ENCODE data around the gene KDM3B. TPM values are rescaled to one million over a fixed set of nuclear protein-coding genes. Genes with fewer than 3 reads are reported as not detected.

Gene KDM3B
- total and polyA plus RNA-seq, 9 of the 15 experiments (the other 6 are each of a cell fraction or from before 2014, with no cell fraction given) = 13.8 to 62.8 (median 41.9) TPM

DNA sequence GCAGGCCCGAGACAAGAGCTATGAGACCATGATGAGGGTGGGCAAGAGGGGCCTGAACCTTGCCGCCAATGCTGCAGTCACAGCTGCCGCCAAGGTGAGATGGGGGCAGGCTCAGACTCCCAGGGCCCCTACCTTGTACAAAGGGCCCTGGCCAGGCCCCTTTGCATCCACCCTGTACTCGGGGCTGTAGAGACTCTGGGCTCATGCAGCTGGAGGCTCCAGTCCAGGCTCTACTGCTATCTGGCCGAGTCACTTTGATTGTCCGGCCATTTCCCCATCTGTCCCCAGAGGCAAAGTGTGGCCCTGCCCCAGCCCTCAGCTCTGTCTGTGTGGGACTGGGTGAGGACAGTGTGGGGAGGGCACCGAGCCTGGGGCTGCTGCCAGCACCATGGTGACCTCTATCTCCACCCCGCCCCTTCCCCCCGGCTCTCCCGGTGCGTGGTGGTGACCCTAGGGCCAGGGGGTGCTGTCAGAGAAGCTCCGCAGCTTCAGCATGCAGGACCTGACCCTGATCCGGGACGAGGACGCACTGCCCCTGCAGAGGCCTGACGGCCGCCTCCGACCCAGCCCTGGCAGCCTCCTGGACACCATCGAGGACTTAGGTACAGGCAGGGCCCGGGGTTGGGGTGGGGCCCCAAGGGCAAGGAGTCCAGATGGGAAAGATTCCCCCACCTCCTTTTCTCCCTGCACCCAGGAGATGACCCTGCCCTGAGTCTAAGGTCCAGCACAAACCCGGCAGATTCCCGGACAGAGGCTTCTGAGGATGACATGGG is 92.5 kb downstream of the KDM3B start (continued):
- TF ChIP-seq, protein P1, sequence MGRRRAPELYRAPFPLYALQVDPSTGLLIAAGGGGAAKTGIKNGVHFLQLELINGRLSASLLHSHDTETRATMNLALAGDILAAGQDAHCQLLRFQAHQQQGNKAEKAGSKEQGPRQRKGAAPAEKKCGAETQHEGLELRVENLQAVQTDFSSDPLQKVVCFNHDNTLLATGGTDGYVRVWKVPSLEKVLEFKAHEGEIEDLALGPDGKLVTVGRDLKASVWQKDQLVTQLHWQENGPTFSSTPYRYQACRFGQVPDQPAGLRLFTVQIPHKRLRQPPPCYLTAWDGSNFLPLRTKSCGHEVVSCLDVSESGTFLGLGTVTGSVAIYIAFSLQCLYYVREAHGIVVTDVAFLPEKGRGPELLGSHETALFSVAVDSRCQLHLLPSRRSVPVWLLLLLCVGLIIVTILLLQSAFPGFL (CRISPR knock-in tag; IDR thresholded peaks at IDR 0.05) = no peak
- no peak for TF ChIP-seq PURB (CRISPR knock-in tag; IDR thresholded peaks at IDR 0.05; ENCODE audit: low read depth)
- no peak for TF ChIP-seq IRF2 (CRISPR knock-in tag; IDR thresholded peaks at IDR 0.05)
- TF ChIP-seq ZNF589 (CRISPR knock-in tag; IDR thresholded peaks at IDR 0.05; ENCODE audit: low read depth) = no peak
- TF ChIP-seq, protein P2, sequence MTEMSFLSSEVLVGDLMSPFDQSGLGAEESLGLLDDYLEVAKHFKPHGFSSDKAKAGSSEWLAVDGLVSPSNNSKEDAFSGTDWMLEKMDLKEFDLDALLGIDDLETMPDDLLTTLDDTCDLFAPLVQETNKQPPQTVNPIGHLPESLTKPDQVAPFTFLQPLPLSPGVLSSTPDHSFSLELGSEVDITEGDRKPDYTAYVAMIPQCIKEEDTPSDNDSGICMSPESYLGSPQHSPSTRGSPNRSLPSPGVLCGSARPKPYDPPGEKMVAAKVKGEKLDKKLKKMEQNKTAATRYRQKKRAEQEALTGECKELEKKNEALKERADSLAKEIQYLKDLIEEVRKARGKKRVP (CRISPR knock-in tag; IDR thresholded peaks at IDR 0.05) = no peak
- TF ChIP-seq, protein P3, sequence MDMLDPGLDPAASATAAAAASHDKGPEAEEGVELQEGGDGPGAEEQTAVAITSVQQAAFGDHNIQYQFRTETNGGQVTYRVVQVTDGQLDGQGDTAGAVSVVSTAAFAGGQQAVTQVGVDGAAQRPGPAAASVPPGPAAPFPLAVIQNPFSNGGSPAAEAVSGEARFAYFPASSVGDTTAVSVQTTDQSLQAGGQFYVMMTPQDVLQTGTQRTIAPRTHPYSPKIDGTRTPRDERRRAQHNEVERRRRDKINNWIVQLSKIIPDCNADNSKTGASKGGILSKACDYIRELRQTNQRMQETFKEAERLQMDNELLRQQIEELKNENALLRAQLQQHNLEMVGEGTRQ (CRISPR knock-in tag; IDR thresholded peaks at IDR 0.05) = no peak
- no peak for TF ChIP-seq PTBP1 (IDR thresholded peaks at IDR 0.05; ENCODE audit: low read depth, low read length)
- no peak for TF ChIP-seq ETS2 (tag; IDR thresholded peaks at IDR 0.05; ENCODE audit: borderline replicate concordance, poor library complexity, severe bottlenecking)
